HCT116 (cell line): ENCODE results near the gene ASAP2. TPM values are rescaled to one million over a fixed set of nuclear protein-coding genes. Genes with fewer than 3 reads are reported as not detected.

Experiments used
- ATAC-seq: fragments of 200-7000 bp; cut with Tn5 transposase; 2 replicates; pipeline ENCODE4 v1.9.1; 2020; ENCODE audit warnings: mild to moderate bottlenecking, moderate library complexity
- BruUV-seq: library from RNA; stranded (reverse); fragments of 400-500 nt; replicated peaks from 2 replicates; lab custom pipeline; 2021; lab: Mats Ljungman, UMichigan
- CTCF ChIA-PET: fragments of 300-600 bp; sonication (Branson Sonifier 250); formaldehyde crosslinking; loops from one replicate; lab custom pipeline; 2021; ENCODE audit warnings: antibody characterized with exemption; lab: Charles Lee
- POLR2A ChIA-PET: fragments of 300-600, 350-600 bp; sonication (Branson Sonifier 250); formaldehyde crosslinking; loops from one replicate; lab custom pipeline; 2021; ENCODE audit warnings: antibody characterized with exemption; lab: Charles Lee
- RAD21 ChIA-PET, 2 experiments: fragments of 300-600 bp; sonication (Branson Sonifier 250); formaldehyde crosslinking; loops; one replicate each; lab custom pipeline; 2023; ENCODE audit warnings: low total read pairs in 2 of 2; ENCODE audit not compliant: uncharacterized antibody in 2 of 2, unreplicated experiment in 2 of 2, low non-redundant PET in 1 of 2; lab: Charles Lee
- DNase-seq: peaks from one replicate; pipeline ENCODE4 v3.0.0-alpha.2; 2010; ENCODE audit warnings: low read depth, low spot score
- H2AFZ ChIP-seq: fragments of 200-600 bp; shearing (Covaris generic), sonication (generic); 2 replicates; pipeline ENCODE4 v1.6.1; 2017; ENCODE audit warnings: low read depth, mixed run types, mixed read lengths, antibody characterized with exemption, low read length; ENCODE audit not compliant: poor library complexity, severe bottlenecking
- H3K27ac ChIP-seq: 2 replicates; pipeline ENCODE4 v1.5.1; 2012; ENCODE audit warnings: low read depth, low read length
- H3K27me3 ChIP-seq: fragments of 200-600 bp; sonication (generic); 2 replicates; pipeline ENCODE4 v1.6.1; 2016; ENCODE audit warnings: mixed run types, low read length, mixed read lengths; ENCODE audit not compliant: insufficient read depth
- H3K36me3 ChIP-seq, 2 experiments: fragments of 200-500 bp in 1 of 2; fragments of 200-600 bp in 1 of 2; sonication (Bioruptor generic) in 1 of 2; sonication (generic) in 1 of 2; 2 replicates each; pipeline versions ENCODE4 v1.5.1 to v1.6.1; 2014 to 2016; ENCODE audit warnings: low read length in 2 of 2, inconsistent platforms in 1 of 2, mixed read lengths in 1 of 2, mixed run types in 1 of 2; ENCODE audit not compliant: insufficient read depth in 2 of 2, control insufficient read depth in 1 of 2
- H3K4me1 ChIP-seq, 2 experiments: fragments of 200-600 bp in 1 of 2; sonication (generic) in 1 of 2; 2 replicates each; pipeline versions ENCODE4 v1.5.1 to v1.6.1; 2012 to 2017; ENCODE audit warnings: low read length in 2 of 2, inconsistent platforms in 1 of 2, mild to moderate bottlenecking in 1 of 2, mixed read lengths in 1 of 2, mixed run types in 1 of 2, moderate library complexity in 1 of 2; ENCODE audit not compliant: insufficient read depth in 2 of 2, control insufficient read depth in 1 of 2
- H3K4me2 ChIP-seq: fragments of 200-600 bp; sonication (generic); 2 replicates; pipeline ENCODE4 v1.6.1; 2017; ENCODE audit warnings: mixed run types, low read length, mixed read lengths
- H3K4me3 ChIP-seq, 2 experiments: fragments of 200-600 bp in 1 of 2; sonication (generic) in 1 of 2; replicated peaks in 1 of 2; 2 replicates each; pipeline ENCODE4 v1.5.1; 2011 to 2016; ENCODE audit warnings: low read length in 2 of 2, control low read depth in 1 of 2, low read depth in 1 of 2, mild to moderate bottlenecking in 1 of 2, mixed read lengths in 1 of 2, mixed run types in 1 of 2
- H3K79me2 ChIP-seq: fragments of 200-600 bp; sonication (generic); 2 replicates; pipeline ENCODE4 v1.6.1; 2017; ENCODE audit warnings: mild to moderate bottlenecking, mixed run types, low read length, moderate library complexity, mixed read lengths; ENCODE audit not compliant: insufficient read depth
- H3K9ac ChIP-seq: fragments of 200-600 bp; sonication (generic); 2 replicates; pipeline ENCODE4 v1.6.1; 2016; ENCODE audit warnings: low read length, mixed read lengths
- H3K9me2 ChIP-seq: fragments of 200-600 bp; sonication (generic), shearing (Covaris generic); 2 replicates; pipeline ENCODE4 v1.6.1; 2017; ENCODE audit warnings: mixed run types, mild to moderate bottlenecking, moderate library complexity; ENCODE audit not compliant: insufficient read depth
- H3K9me3 ChIP-seq, 2 experiments: fragments of 200-500 bp in 1 of 2; fragments of 200-600 bp in 1 of 2; sonication (Bioruptor generic) in 1 of 2; sonication (generic) in 1 of 2; 2 replicates each; pipeline ENCODE4 v1.6.1; 2014 to 2017; ENCODE audit warnings: low read length in 2 of 2, mixed read lengths in 2 of 2, inconsistent platforms in 1 of 2, low read depth in 1 of 2, mild to moderate bottlenecking in 1 of 2, mixed run types in 1 of 2, moderate library complexity in 1 of 2; ENCODE audit not compliant: control insufficient read depth in 1 of 2, insufficient read depth in 1 of 2
- H4K20me1 ChIP-seq: fragments of 200-600 bp; sonication (generic), shearing (Covaris generic); 2 replicates; pipeline ENCODE4 v1.6.1; 2017; ENCODE audit warnings: mixed run types, mild to moderate bottlenecking, moderate library complexity; ENCODE audit not compliant: insufficient read depth
- CTCF ChIP-seq, 3 experiments: fragments of 200-600 bp in 1 of 3; sonication (generic) in 1 of 3; IDR thresholded peaks in 2 of 3; conservative IDR thresholded peaks in 1 of 3; 2 replicates each; pipeline ENCODE4 v1.5.1; 2012 to 2017; ENCODE audit warnings: low read depth in 2 of 3, low read length in 2 of 3, antibody characterized with exemption in 1 of 3, borderline replicate concordance in 1 of 3, control low read depth in 1 of 3, mild to moderate bottlenecking in 1 of 3, mixed read lengths in 1 of 3, mixed run types in 1 of 3, moderate library complexity in 1 of 3; ENCODE audit not compliant: insufficient read depth in 1 of 3
- intact Hi-C: fragments of 100-400 bp; cut with micrococcal nuclease; formaldehyde crosslinking; loops from 2 replicates; pipeline ENCODE4 v1.10.0; 2022
- total RNA-seq: library from RNA; stranded (reverse); gene quantifications from one replicate; pipeline ENCODE4 v1.2.1, GENCODE V29; 2021; ENCODE audit not compliant: unreplicated experiment

The ASAP2 gene
- total RNA-seq, 1 experiment from 2014 or later = 16.5 TPM

GRCh38 chr2:9400268-9401058 is 193.9 kb downstream of the ASAP2 start:
- Histone ChIP-seq H3K36me3 (no peaks in the 10 kb centered on the region), H4K20me1 (no peaks in the 10 kb centered on the region)
- POLR2A ChIA-PET = interaction anchor here (1.1 kb wide), 1 partner anchor 14 kb away, joined by 3 read pairs; no protein-coding TSS in a partner anchor

More at GRCh38 chr2:9400268-9401058, 193.9 kb downstream of the ASAP2 start:
- H3K27ac ChIP-seq = no peak overlapping the region
- RAD21 ChIA-PET = no interaction called here
- no peak overlapping the region for H3K9ac ChIP-seq
- no peaks in the 10 kb centered on the region for H3K79me2 ChIP-seq
- no peak for TF ChIP-seq CTCF (IDR thresholded peaks at IDR 0.05 in 2 of 3, conservative IDR thresholded peaks at IDR 0.05 in 1 of 3; ENCODE audit: borderline replicate concordance in 1 of 3, insufficient read depth in 1 of 3, low read depth in 2 of 3, low read length in 2 of 3)
- no peaks in the 10 kb centered on the region for H3K4me1 ChIP-seq
- H3K9me2 ChIP-seq = no peaks in the 10 kb centered on the region
- DNase-seq = no peak
- BruUV-seq = no TSS peak
- H3K4me3 ChIP-seq = no peak overlapping the region
- H3K4me2 ChIP-seq = no peak overlapping the region
- no peaks in the 10 kb centered on the region for H3K9me3 ChIP-seq
- no peak overlapping the region for H2AFZ ChIP-seq
- ATAC-seq = no peak
- no peaks in the 10 kb centered on the region for H3K27me3 ChIP-seq
- CTCF ChIA-PET = no interaction called here
- intact Hi-C loops = no loop called here
